NCI-H526 (cell line): Measurements from ENCODE around the gene CERT1.
"Not testable (repeated sequence)": the region's sequence is repeated elsewhere in the genome, so short reads cannot be mapped to it uniquely, and the experiment has no call there.

Source experiments
- DNase-seq, 2 experiments: peaks; one replicate each; lab custom pipeline; 2025; lab: John Stamatoyannopoulos, UW

The CERT1 gene

GRCh38 chr5:75511435-75512382 lies at the start of gene CERT1, which contains the start of gene POLK:
Gene CERT1, minus strand, starts transcription at chr5:75511629. Its CDS starts 422 bp downstream, at chr5:75511207.
Gene POLK, plus strand, starts transcription at chr5:75511891.
- peak; percentile 91 to 97 for DNase-seq

- not testable (repeated sequence) for DNase-seq
Measured at GRCh38 chr5:75560655-75561054, 49.2 kb upstream of the CERT1 start.

GRCh38 chr5:75558981-75559632 lies 47.7 kb upstream of the CERT1 start:
- DNase-seq: no peak

- DNase-seq: no peak
Measured at GRCh38 chr5:75558221-75558620, 46.8 kb upstream of the CERT1 start.

- DNase-seq: no peak
Measured at GRCh38 chr5:75553358-75553757, 41.9 kb upstream of the CERT1 start.

- DNase-seq: no peak
Measured at GRCh38 chr5:75552764-75553163, 41.3 kb upstream of the CERT1 start.

GRCh38 chr5:75551471-75551870 lies 40.0 kb upstream of the CERT1 start:
- no peak for DNase-seq

GRCh38 chr5:75550597-75550996 lies 39.2 kb upstream of the CERT1 start:
- DNase-seq: no peak

GRCh38 chr5:75547812-75548211 lies 36.4 kb upstream of the CERT1 start:
- no peak for DNase-seq

GRCh38 chr5:75546830-75547229 lies 35.4 kb upstream of the CERT1 start:
- DNase-seq: no peak

- DNase-seq: no peak
Measured at GRCh38 chr5:75545131-75545530, 33.7 kb upstream of the CERT1 start.

GRCh38 chr5:75538211-75538610 lies 26.8 kb upstream of the CERT1 start:
- DNase-seq: no peak

GRCh38 chr5:75536694-75537360 lies 25.4 kb upstream of the CERT1 start:
- no peak for DNase-seq

- DNase-seq: no peak
Measured at GRCh38 chr5:75536147-75536546, 24.7 kb upstream of the CERT1 start.

GRCh38 chr5:75534734-75535133 lies 23.3 kb upstream of the CERT1 start:
- no peak for DNase-seq

GRCh38 chr5:75533716-75534115 lies 22.3 kb upstream of the CERT1 start:
- not testable (repeated sequence) for DNase-seq

- DNase-seq: no peak
Measured at GRCh38 chr5:75532190-75532589, 20.8 kb upstream of the CERT1 start.

- DNase-seq: no peak
Measured at GRCh38 chr5:75529185-75529584, 17.8 kb upstream of the CERT1 start.

GRCh38 chr5:75526070-75526469 lies 14.6 kb upstream of the CERT1 start:
- DNase-seq: no peak

- no peak for DNase-seq
Measured at GRCh38 chr5:75525344-75525743, 13.9 kb upstream of the CERT1 start.

- no peak for DNase-seq
Measured at GRCh38 chr5:75524591-75524990, 13.2 kb upstream of the CERT1 start.

GRCh38 chr5:75524071-75524470 lies 12.6 kb upstream of the CERT1 start:
- DNase-seq: no peak

- DNase-seq: no peak
Measured at GRCh38 chr5:75523275-75523674, 11.8 kb upstream of the CERT1 start.
